GM12891 (cell line): ENCODE results near the gene RANBP1.

Experiments used
- DNase-seq: peaks from one replicate; pipeline ENCODE4 v3.0.0; 2011; ENCODE audit warnings: low spot score; ENCODE audit not compliant: insufficient read length
- FAIRE-seq: peaks from 2 replicates; lab custom pipeline; 2011; peaks lifted over from hg19 to GRCh38; lab: Jason Lieb, UNC
- PAX5 ChIP-seq: IDR thresholded peaks from 2 replicates; pipeline ENCODE4 v1.6.1; 2011; ENCODE audit warnings: low read length, moderate library complexity, mild to moderate bottlenecking; ENCODE audit not compliant: insufficient read depth, severe bottlenecking
- POLR2A ChIP-seq: IDR thresholded peaks from 2 replicates; pipeline ENCODE4 v1.6.1; 2011; ENCODE audit warnings: low read depth, low read length, control low read depth
- POLR2AphosphoS5 ChIP-seq: IDR thresholded peaks from 2 replicates; pipeline ENCODE4 v1.6.1; 2011; ENCODE audit warnings: low read depth, low read length, control low read depth
- POU2F2 ChIP-seq: IDR thresholded peaks from 2 replicates; pipeline ENCODE4 v1.6.1; 2011; ENCODE audit warnings: low read depth, mild to moderate bottlenecking, control low read depth, low read length, moderate library complexity
- SPI1 ChIP-seq: IDR thresholded peaks from 2 replicates; pipeline ENCODE4 v1.6.1; 2011; ENCODE audit warnings: low read depth, low read length, control low read depth
- TAF1 ChIP-seq: IDR thresholded peaks from 2 replicates; pipeline ENCODE4 v1.6.1; 2011; ENCODE audit warnings: low read depth, low read length, control low read depth

RANBP1 gene

GRCh38 chr22:20124083-20124787 lies 8.3 kb downstream of the RANBP1 start:
- DNase-seq (no peak), FAIRE-seq (no peak)
- no peak for TF ChIP-seq TAF1
- TF ChIP-seq PAX5: no peak
- no peak for TF ChIP-seq POU2F2
- no peak for TF ChIP-seq SPI1
- no peak for TF ChIP-seq POLR2A
- TF ChIP-seq POLR2AphosphoS5: no peak

GRCh38 chr22:20125201-20126174 lies 9.6 kb downstream of the RANBP1 start:
- no peak for FAIRE-seq
- no peak for DNase-seq
- TF ChIP-seq POLR2AphosphoS5 (0 out of 2 replicates have a peak, but pooled peaks have one; percentile 19), SPI1 (no peak), POU2F2 (no peak), TAF1 (no peak), POLR2A (no peak), PAX5 (no peak)

GRCh38 chr22:20126284-20127029 lies 10.6 kb downstream of the RANBP1 start:
- DNase-seq (no peak), FAIRE-seq (no peak)
- TF ChIP-seq SPI1 (no peak), POLR2A (no peak), PAX5 (no peak), POLR2AphosphoS5 (no peak), POU2F2 (no peak), TAF1 (no peak)

- FAIRE-seq (no peak), DNase-seq (no peak)
- TF ChIP-seq SPI1 (no peak), POU2F2 (peak; percentile 48), TAF1 (no peak), POLR2A (peak; percentile 56; the same call in 1 of the 2 replicates)
Measured at GRCh38 chr22:20127318-20127868, 11.5 kb downstream of the RANBP1 start.

- no peak for DNase-seq
- TF ChIP-seq TAF1: no peak
- peak; percentile 53; the same call in 1 of the 2 replicates for TF ChIP-seq POU2F2
- TF ChIP-seq POLR2AphosphoS5: peak; percentile 78
- TF ChIP-seq SPI1: no peak
- peak; percentile 54 for TF ChIP-seq POLR2A
- FAIRE-seq: peak; percentile 66
Measured at GRCh38 chr22:20127869-20128618, 12.1 kb downstream of the RANBP1 start.

GRCh38 chr22:20128619-20128901 lies 12.7 kb downstream of the RANBP1 start:
- no peak for TF ChIP-seq POLR2A
- no peak for TF ChIP-seq SPI1
- TF ChIP-seq POU2F2: no peak
- TF ChIP-seq PAX5: no peak
- TF ChIP-seq TAF1: no peak
- TF ChIP-seq POLR2AphosphoS5: no peak
- no peak for FAIRE-seq

GRCh38 chr22:20128902-20129746 lies 13.2 kb downstream of the RANBP1 start:
- TF ChIP-seq POLR2AphosphoS5: 0 out of 2 replicates have a peak, but pooled peaks have one; percentile 6
- TF ChIP-seq TAF1: no peak
- no peak for TF ChIP-seq PAX5
- FAIRE-seq (peak; percentile 38), DNase-seq (no peak)

More at GRCh38 chr22:20128619-20128901, 12.7 kb downstream of the RANBP1 start:
- DNase-seq: no peak

GRCh38 chr22:20129747-20130014 lies 13.8 kb downstream of the RANBP1 start:
- TF ChIP-seq POLR2A: no peak
- no peak for TF ChIP-seq POLR2AphosphoS5
- no peak for FAIRE-seq
- no peak for DNase-seq
